ENCODE data around the gene C11orf68.

DNA sequence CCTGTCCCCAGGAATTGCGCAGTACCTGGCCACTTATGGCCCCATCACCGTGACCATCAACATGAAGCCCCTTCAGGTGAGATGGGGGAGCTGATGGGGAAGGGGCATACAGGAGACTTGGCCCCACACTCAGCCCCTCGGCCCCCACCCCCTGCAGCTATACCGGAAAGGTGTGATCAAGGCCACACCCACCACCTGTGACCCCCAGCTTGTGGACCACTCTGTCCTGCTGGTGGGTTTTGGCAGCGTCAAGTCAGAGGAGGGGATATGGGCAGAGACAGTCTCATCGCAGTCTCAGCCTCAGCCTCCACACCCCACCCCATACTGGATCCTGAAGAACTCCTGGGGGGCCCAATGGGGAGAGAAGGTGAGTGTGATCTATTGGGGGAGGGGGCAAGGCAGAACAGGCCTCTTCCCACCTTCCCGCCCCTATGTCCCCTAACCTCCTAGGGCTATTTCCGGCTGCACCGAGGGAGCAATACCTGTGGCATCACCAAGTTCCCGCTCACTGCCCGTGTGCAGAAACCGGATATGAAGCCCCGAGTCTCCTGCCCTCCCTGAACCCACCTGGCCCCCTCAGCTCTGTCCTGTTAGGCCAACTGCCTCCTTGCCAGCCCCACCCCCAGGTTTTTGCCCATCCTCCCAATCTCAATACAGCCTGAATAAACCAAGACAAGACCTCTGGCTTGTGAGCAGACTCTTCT is 35.7 kb downstream of the C11orf68 start:
- TF ChIP-seq, protein P1, sequence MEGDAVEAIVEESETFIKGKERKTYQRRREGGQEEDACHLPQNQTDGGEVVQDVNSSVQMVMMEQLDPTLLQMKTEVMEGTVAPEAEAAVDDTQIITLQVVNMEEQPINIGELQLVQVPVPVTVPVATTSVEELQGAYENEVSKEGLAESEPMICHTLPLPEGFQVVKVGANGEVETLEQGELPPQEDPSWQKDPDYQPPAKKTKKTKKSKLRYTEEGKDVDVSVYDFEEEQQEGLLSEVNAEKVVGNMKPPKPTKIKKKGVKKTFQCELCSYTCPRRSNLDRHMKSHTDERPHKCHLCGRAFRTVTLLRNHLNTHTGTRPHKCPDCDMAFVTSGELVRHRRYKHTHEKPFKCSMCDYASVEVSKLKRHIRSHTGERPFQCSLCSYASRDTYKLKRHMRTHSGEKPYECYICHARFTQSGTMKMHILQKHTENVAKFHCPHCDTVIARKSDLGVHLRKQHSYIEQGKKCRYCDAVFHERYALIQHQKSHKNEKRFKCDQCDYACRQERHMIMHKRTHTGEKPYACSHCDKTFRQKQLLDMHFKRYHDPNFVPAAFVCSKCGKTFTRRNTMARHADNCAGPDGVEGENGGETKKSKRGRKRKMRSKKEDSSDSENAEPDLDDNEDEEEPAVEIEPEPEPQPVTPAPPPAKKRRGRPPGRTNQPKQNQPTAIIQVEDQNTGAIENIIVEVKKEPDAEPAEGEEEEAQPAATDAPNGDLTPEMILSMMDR (IDR thresholded peaks at IDR 0.05), result no peak
- TF ChIP-seq ZFX (IDR thresholded peaks at IDR 0.05; ENCODE audit: borderline replicate concordance), result no peak

Measured in 22Rv1 (cell line).